GM10266 (cell line): Measurements from ENCODE around the gene CAPN14.
A peak's percentile ranks its signal among the peaks of the same experiment; 100 is the strongest.

Experiments used
- DNase-seq: peaks from one replicate; pipeline ENCODE4 v3.0.0; 2012; ENCODE audit errors: extremely low spot score
- CTCF ChIP-seq: IDR thresholded peaks from 2 replicates; pipeline ENCODE4 v1.5.1; 2012; ENCODE audit warnings: mild to moderate bottlenecking, low read depth; ENCODE audit not compliant: control insufficient read depth, insufficient read depth; ENCODE audit errors: missing control alignments

Gene CAPN14

GRCh38 chr2:31235504-31235902, 18.2 kb upstream of the CAPN14 start:
- no peak for TF ChIP-seq CTCF
- DNase-seq, result no peak

- no peak for TF ChIP-seq CTCF
- no peak for DNase-seq
Observed at GRCh38 chr2:31234683-31235503, 17.6 kb upstream of the CAPN14 start.

DNA sequence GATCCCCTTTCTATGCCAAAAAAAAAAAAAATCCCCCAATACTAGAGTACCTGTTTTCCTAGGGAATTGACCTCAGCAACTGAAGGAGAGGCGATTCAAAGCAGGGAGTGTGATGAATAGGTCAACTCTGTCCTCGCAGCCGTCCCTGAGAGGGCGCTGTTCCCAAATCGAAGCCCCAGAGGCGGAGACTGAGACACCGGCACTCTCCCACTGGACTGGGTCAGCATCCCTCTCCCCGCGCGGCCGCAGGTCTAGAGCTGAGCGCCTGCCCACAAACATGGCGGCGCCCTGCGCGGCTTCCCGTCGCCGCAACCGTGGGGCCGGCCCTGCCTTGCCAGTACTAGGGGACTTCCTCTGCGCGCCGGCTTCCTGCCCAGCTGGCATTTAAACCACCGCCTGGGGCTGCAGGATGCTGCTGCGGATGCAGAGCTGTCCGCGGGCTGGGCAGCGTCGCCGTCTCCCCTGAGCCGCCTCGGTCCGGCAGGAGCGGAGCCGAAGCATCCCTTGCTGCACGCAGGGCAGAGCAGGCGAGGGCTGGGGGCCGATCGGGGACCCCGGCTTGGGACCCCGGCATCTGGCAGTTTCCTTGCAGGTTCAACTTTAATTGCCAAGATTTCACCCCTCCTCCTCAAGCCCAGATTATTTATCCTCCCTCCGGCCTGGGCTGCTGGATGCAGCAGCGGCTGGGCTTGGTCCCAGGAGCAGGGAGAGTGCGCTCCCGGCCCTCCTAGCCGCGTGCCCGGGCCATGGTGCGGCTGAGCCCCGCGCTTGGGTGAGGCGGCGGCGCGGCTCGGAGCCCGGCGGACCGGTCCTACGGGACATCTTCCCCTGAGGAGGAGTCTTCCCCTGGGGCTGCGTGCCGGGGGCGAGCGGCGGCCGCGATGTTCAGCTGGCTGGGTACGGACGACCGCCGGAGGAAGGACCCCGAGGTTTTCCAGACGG, 16.7 kb upstream of the CAPN14 start, which contains the start of gene EHD3:
Gene EHD3 (plus strand): TSS at position 412 of the 942 bp plus-strand sequence. CDS start 470 bp downstream, at position 882.
- peak; percentile 50 for TF ChIP-seq CTCF
- DNase-seq, result peak; percentile 79

GRCh38 chr2:31233231-31233630, 15.9 kb upstream of the CAPN14 start:
- DNase-seq, result no peak
- TF ChIP-seq CTCF, result no peak

DNA sequence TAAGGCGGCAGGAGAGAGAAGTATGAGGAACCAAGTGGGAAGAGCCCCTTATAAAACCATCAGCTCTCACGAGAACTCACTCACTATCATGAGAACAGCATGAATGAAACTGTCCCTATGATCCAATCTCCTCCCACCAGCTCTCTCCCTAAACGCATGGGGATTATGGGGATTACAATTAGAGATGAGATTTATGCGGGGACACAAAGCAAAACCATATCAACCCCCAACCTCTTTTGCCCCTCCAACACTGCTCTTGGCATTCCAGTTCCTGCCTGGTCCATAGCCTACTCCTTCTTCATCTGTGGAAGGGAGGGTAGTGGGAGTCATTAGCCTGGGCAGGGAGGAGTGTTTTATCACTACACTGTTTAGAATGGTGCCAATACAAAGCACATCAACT, 15.3 kb upstream of the CAPN14 start:
- TF ChIP-seq CTCF, result no peak
- DNase-seq, result no peak

- no peak for TF ChIP-seq CTCF
- no peak for DNase-seq
Observed at GRCh38 chr2:31231571-31232302, 14.4 kb upstream of the CAPN14 start.
